HG02884 (cell line): Measurements from ENCODE around the gene MRC1.
"Not testable (repeated sequence)": the region's sequence is repeated elsewhere in the genome, so short reads cannot be mapped to it uniquely, and the experiment has no call there.

Source experiments
- ATAC-seq: cut with Tn5 transposase; IDR thresholded peaks from one replicate; pipeline ENCODE4 v1.9.1; 2021; ENCODE audit warnings: mild to moderate bottlenecking, moderate library complexity; ENCODE audit not compliant: unreplicated experiment

The MRC1 gene

GRCh38 chr10:17891435-17891834, 82.3 kb downstream of the MRC1 start:
- no peak for ATAC-seq

GRCh38 chr10:17904564-17904963, 95.4 kb downstream of the MRC1 start:
- ATAC-seq = no peak

GRCh38 chr10:17905491-17905890, 96.3 kb downstream of the MRC1 start:
- ATAC-seq = no peak

GRCh38 chr10:17906002-17906401, 96.9 kb downstream of the MRC1 start:
- no peak for ATAC-seq

GRCh38 chr10:17907641-17908040, 98.5 kb downstream of the MRC1 start:
- ATAC-seq = no peak

- ATAC-seq = peak; percentile 78
These were observed 101.1 kb downstream of the MRC1 start for GRCh38 chr10:17910125-17910789.

- ATAC-seq = no peak
These were observed 103.6 kb downstream of the MRC1 start for GRCh38 chr10:17912754-17913153.

- no peak for ATAC-seq
These were observed 104.5 kb downstream of the MRC1 start for GRCh38 chr10:17913604-17914003.

GRCh38 chr10:17914169-17915045, 105.3 kb downstream of the MRC1 start:
- no peak for ATAC-seq

GRCh38 chr10:17915181-17915580, 106.0 kb downstream of the MRC1 start:
- ATAC-seq = no peak

- ATAC-seq = no peak
These were observed 109.2 kb downstream of the MRC1 start for GRCh38 chr10:17918187-17918903.

- no peak for ATAC-seq
These were observed 112.2 kb downstream of the MRC1 start for GRCh38 chr10:17921378-17921777.

GRCh38 chr10:17923728-17924127, 114.6 kb downstream of the MRC1 start:
- ATAC-seq = no peak

GRCh38 chr10:17943033-17943745, 134.0 kb downstream of the MRC1 start:
- ATAC-seq = no peak

GRCh38 chr10:17950269-17950668, 141.1 kb downstream of the MRC1 start:
- ATAC-seq = not testable (repeated sequence)

GRCh38 chr10:17950726-17951125, 141.6 kb downstream of the MRC1 start:
- ATAC-seq = no peak

GRCh38 chr10:17951868-17952371, 142.8 kb downstream of the MRC1 start, which contains the start of gene SLC39A12:
Gene SLC39A12 (plus strand): TSS chr10:17951918. CDS start chr10:17953277, 1,359 bp downstream.
- ATAC-seq = no peak

- ATAC-seq = not testable (repeated sequence)
These were observed 145.2 kb downstream of the MRC1 start for GRCh38 chr10:17954372-17954771.

- ATAC-seq = no peak
These were observed 145.7 kb downstream of the MRC1 start for GRCh38 chr10:17954861-17955260.

- ATAC-seq = no peak
These were observed 148.9 kb downstream of the MRC1 start for GRCh38 chr10:17958049-17958448.

- no peak for ATAC-seq
These were observed 150.7 kb downstream of the MRC1 start for GRCh38 chr10:17959870-17960269.
